Adrenal gland (tissue), 5 donors: ENCODE data around the gene SDHAF4.
"Not testable (repeated sequence)": the region's sequence is repeated elsewhere in the genome, so short reads cannot be mapped to it uniquely, and the experiment has no call there.

ENCODE experiments used
- POLR2A ChIP-seq, 2 donors: fragments of 450-650 bp; IDR thresholded peaks; one replicate each; pipeline ENCODE4 v1.6.1; 2017; ENCODE audit warnings: antibody characterized with exemption in 2 of 2, mild to moderate bottlenecking in 2 of 2, moderate library complexity in 1 of 2
- TF ChIP-seq, protein P1 (sequence below), 6 experiments: fragments of 450-650 bp in 4 of 6; fragments of 200-600 bp in 2 of 6; sonication (generic) in 1 of 6; IDR thresholded peaks; 1 replicate in 5 of 6; 2 replicates in 1 of 6; pipeline versions ENCODE4 v1.5.1 to v1.8.0; 2016 to 2021; ENCODE audit warnings: antibody characterized with exemption in 6 of 6, mild to moderate bottlenecking in 2 of 6, moderate library complexity in 1 of 6
- donor health status: DM: no; HTN: no; CAD: no.

DNA sequence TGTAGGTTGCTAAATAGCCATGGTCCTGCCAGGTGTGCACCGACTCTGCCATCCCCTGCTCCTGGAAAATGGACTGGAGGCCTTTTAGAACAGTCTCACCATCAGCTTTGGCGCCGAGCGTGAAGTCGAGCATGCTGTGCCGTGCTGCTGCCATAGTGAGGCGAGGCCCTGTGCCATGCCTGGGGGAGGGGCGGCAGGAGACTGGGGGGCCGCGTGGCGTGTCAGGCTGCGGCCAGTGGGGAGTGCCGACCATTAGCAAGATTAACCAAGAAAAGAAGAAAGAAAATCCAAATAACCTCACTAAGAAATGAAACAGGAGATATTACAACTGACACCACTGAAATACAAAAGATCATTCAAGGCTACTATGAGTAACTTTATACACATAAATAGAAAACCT lies 42.5 kb downstream of the SDHAF4 start:
- TF ChIP-seq, protein P1, sequence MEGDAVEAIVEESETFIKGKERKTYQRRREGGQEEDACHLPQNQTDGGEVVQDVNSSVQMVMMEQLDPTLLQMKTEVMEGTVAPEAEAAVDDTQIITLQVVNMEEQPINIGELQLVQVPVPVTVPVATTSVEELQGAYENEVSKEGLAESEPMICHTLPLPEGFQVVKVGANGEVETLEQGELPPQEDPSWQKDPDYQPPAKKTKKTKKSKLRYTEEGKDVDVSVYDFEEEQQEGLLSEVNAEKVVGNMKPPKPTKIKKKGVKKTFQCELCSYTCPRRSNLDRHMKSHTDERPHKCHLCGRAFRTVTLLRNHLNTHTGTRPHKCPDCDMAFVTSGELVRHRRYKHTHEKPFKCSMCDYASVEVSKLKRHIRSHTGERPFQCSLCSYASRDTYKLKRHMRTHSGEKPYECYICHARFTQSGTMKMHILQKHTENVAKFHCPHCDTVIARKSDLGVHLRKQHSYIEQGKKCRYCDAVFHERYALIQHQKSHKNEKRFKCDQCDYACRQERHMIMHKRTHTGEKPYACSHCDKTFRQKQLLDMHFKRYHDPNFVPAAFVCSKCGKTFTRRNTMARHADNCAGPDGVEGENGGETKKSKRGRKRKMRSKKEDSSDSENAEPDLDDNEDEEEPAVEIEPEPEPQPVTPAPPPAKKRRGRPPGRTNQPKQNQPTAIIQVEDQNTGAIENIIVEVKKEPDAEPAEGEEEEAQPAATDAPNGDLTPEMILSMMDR (IDR thresholded peaks at IDR 0.05): not testable (repeated sequence)
- not testable (repeated sequence) for TF ChIP-seq POLR2A (IDR thresholded peaks at IDR 0.05)
